ENCODE data around the gene SERTAD1. TPM values are rescaled to one million over a fixed set of nuclear protein-coding genes. Genes with fewer than 3 reads are reported as not detected.

The SERTAD1 gene
- total and polyA plus RNA-seq, 10 donors = 8.5 to 19.7 (median 13.0) TPM

- Histone ChIP-seq H3K4me1 (peaks cover 11 to 78% (median 47%) of the 10 kb centered on the region in 6 donors), H3K36me3 (peaks cover 0 to 7% (median 4%) of the 10 kb centered on the region in 6 donors), H3K4me3 (no peak overlapping the region), H3K27ac (peak overlapping the region; percentile 66 to 91 (median 84)), H3K9me3 (no peaks in the 10 kb centered on the region), H3K27me3 (replicated peaks in 1 of 7) (peaks cover 0 to 7% (median 0%) of the 10 kb centered on the region in 7 donors)
- 62 to 83% (median 72%) methylated on average over 4 of the region's 4 CpGs for WGBS, 5 donors
- no peak for DNase-seq
- TF ChIP-seq POLR2A (IDR thresholded peaks at IDR 0.05) = no peak
- no peak for TF ChIP-seq CTCF (IDR thresholded peaks at IDR 0.05 in 8 of 11, conservative IDR thresholded peaks at IDR 0.05 in 3 of 11)
- no peak for TF ChIP-seq POLR2AphosphoS5 (IDR thresholded peaks at IDR 0.05)
- intact Hi-C loops (cut with DNase I; ENCODE audit: low total_unique reads) = no loop called here
Measured at GRCh38 chr19:40417643-40417981, 8.2 kb downstream of the SERTAD1 start.

- Histone ChIP-seq H3K36me3 (peaks cover 0 to 1% (median 0%) of the 10 kb centered on the region in 6 donors), H3K9me3 (no peaks in the 10 kb centered on the region), H3K4me3 (peak overlapping the region in 1 of 8 donors; percentile 15), H3K27ac (peak overlapping the region; percentile 66 to 91 (median 84)), H3K27me3 (replicated peaks in 1 of 7) (peaks cover 0 to 7% (median 0%) of the 10 kb centered on the region in 7 donors), H3K4me1 (peaks cover 11 to 75% (median 43%) of the 10 kb centered on the region in 6 donors)
- peak; percentile 85 for DNase-seq
- TF ChIP-seq POLR2A (IDR thresholded peaks at IDR 0.05) = peak in 1 of 3 donors; percentile 58
- no peak for TF ChIP-seq CTCF (IDR thresholded peaks at IDR 0.05 in 8 of 11, conservative IDR thresholded peaks at IDR 0.05 in 3 of 11)
- TF ChIP-seq POLR2AphosphoS5 (IDR thresholded peaks at IDR 0.05) = peak; percentile 83 to 95 (median 93)
- intact Hi-C loops (cut with DNase I; ENCODE audit: low total_unique reads) = no loop called here
- WGBS, 5 donors = 16 to 39% (median 24%) methylated on average over 16 of the region's 16 CpGs
Measured at GRCh38 chr19:40416918-40417642, 8.7 kb downstream of the SERTAD1 start.

- 93 to 98% (median 96%) methylated on average over 2 of the region's 2 CpGs for WGBS, 5 donors
- H3K27me3 ChIP-seq (replicated peaks in 1 of 7) = peaks cover 0 to 7% (median 0%) of the 10 kb centered on the region in 7 donors
- no peak overlapping the region for H3K4me3 ChIP-seq
- TF ChIP-seq CTCF (IDR thresholded peaks at IDR 0.05 in 8 of 11, conservative IDR thresholded peaks at IDR 0.05 in 3 of 11) = no peak
- no peak for TF ChIP-seq POLR2A (IDR thresholded peaks at IDR 0.05)
- no peak for TF ChIP-seq POLR2AphosphoS5 (IDR thresholded peaks at IDR 0.05)
- intact Hi-C loops (cut with DNase I; ENCODE audit: low total_unique reads) = no loop called here
- H3K36me3 ChIP-seq = no peaks in the 10 kb centered on the region
- no peak for DNase-seq
- no peaks in the 10 kb centered on the region for H3K9me3 ChIP-seq
- peak overlapping the region in 2 of 8 donors; percentile 87 to 91 for H3K27ac ChIP-seq
- peaks cover 14 to 78% (median 46%) of the 10 kb centered on the region in 6 donors for H3K4me1 ChIP-seq
Measured at GRCh38 chr19:40415768-40416167, 10.0 kb downstream of the SERTAD1 start.
